ENCODE results near the gene KPNB1.

Gene KPNB1

GRCh38 chr17:47644324-47644723 is 5.4 kb upstream of the KPNB1 start:
- Histone ChIP-seq H3K4me3 (ENCODE audit: low read length) (no peak overlapping the region), H3K36me3 (ENCODE audit: control insufficient read depth, insufficient read depth, low read length) (no peaks in the 10 kb centered on the region), H3K27me3 (ENCODE audit: control insufficient read depth, insufficient read depth, low read length) (no peaks in the 10 kb centered on the region), H3K9ac (ENCODE audit: low read length) (no peak overlapping the region), H3K27ac (ENCODE audit: low read depth, low read length) (no peak overlapping the region), H3K4me1 (ENCODE audit: control insufficient read depth, insufficient read depth, low read length) (peaks cover 4% of the 10 kb centered on the region)

- Histone ChIP-seq H3K27me3 (ENCODE audit: control insufficient read depth, insufficient read depth, low read length) (no peaks in the 10 kb centered on the region), H3K4me3 (ENCODE audit: low read length) (peak overlapping the region; percentile 83), H3K9ac (ENCODE audit: low read length) (peak overlapping the region; percentile 47), H3K4me1 (ENCODE audit: control insufficient read depth, insufficient read depth, low read length) (peaks cover 8% of the 10 kb centered on the region), H3K27ac (ENCODE audit: low read depth, low read length) (peak overlapping the region; percentile 89), H3K36me3 (ENCODE audit: control insufficient read depth, insufficient read depth, low read length) (peaks cover 13% of the 10 kb centered on the region)
These were observed 329 bp downstream of the KPNB1 start for GRCh38 chr17:47649972-47650524.

GRCh38 chr17:47650525-47651522 is 1.1 kb downstream of the KPNB1 start:
- H3K27ac ChIP-seq (ENCODE audit: low read depth, low read length), result peak overlapping the region; percentile 89
- peaks cover 9% of the 10 kb centered on the region for H3K4me1 ChIP-seq (ENCODE audit: control insufficient read depth, insufficient read depth, low read length)

GRCh38 chr17:47651704-47652103 is 2.0 kb downstream of the KPNB1 start:
- H3K27ac ChIP-seq (ENCODE audit: low read depth, low read length), result no peak overlapping the region
- H3K36me3 ChIP-seq (ENCODE audit: control insufficient read depth, insufficient read depth, low read length), result peaks cover 27% of the 10 kb centered on the region
- no peak overlapping the region for H3K4me3 ChIP-seq (ENCODE audit: low read length)
- H3K27me3 ChIP-seq (ENCODE audit: control insufficient read depth, insufficient read depth, low read length), result no peaks in the 10 kb centered on the region
- H3K4me1 ChIP-seq (ENCODE audit: control insufficient read depth, insufficient read depth, low read length), result peaks cover 9% of the 10 kb centered on the region
- H3K9ac ChIP-seq (ENCODE audit: low read length), result no peak overlapping the region

More at GRCh38 chr17:47650525-47651522, 1.1 kb downstream of the KPNB1 start:
- Histone ChIP-seq H3K9ac (ENCODE audit: low read length) (peak overlapping the region; percentile 30), H3K27me3 (ENCODE audit: control insufficient read depth, insufficient read depth, low read length) (no peaks in the 10 kb centered on the region), H3K4me3 (ENCODE audit: low read length) (peak overlapping the region; percentile 83), H3K36me3 (ENCODE audit: control insufficient read depth, insufficient read depth, low read length) (peaks cover 20% of the 10 kb centered on the region)

GRCh38 chr17:47652570-47652969 is 2.9 kb downstream of the KPNB1 start:
- Histone ChIP-seq H3K9ac (ENCODE audit: low read length) (no peak overlapping the region), H3K4me3 (ENCODE audit: low read length) (no peak overlapping the region), H3K36me3 (ENCODE audit: control insufficient read depth, insufficient read depth, low read length) (peaks cover 36% of the 10 kb centered on the region), H3K4me1 (ENCODE audit: control insufficient read depth, insufficient read depth, low read length) (peaks cover 9% of the 10 kb centered on the region), H3K27ac (ENCODE audit: low read depth, low read length) (no peak overlapping the region), H3K27me3 (ENCODE audit: control insufficient read depth, insufficient read depth, low read length) (no peaks in the 10 kb centered on the region)

- Histone ChIP-seq H3K4me1 (ENCODE audit: control insufficient read depth, insufficient read depth, low read length) (peaks cover 9% of the 10 kb centered on the region), H3K27ac (ENCODE audit: low read depth, low read length) (no peak overlapping the region), H3K27me3 (ENCODE audit: control insufficient read depth, insufficient read depth, low read length) (no peaks in the 10 kb centered on the region), H3K36me3 (ENCODE audit: control insufficient read depth, insufficient read depth, low read length) (peaks cover 45% of the 10 kb centered on the region), H3K9ac (ENCODE audit: low read length) (no peak overlapping the region), H3K4me3 (ENCODE audit: low read length) (no peak overlapping the region)
These were observed 3.7 kb downstream of the KPNB1 start for GRCh38 chr17:47653442-47653841.

GRCh38 chr17:47654991-47655390 is 5.3 kb downstream of the KPNB1 start:
- Histone ChIP-seq H3K36me3 (ENCODE audit: control insufficient read depth, insufficient read depth, low read length) (peaks cover 49% of the 10 kb centered on the region), H3K27me3 (ENCODE audit: control insufficient read depth, insufficient read depth, low read length) (no peaks in the 10 kb centered on the region), H3K4me1 (ENCODE audit: control insufficient read depth, insufficient read depth, low read length) (peaks cover 8% of the 10 kb centered on the region), H3K9ac (ENCODE audit: low read length) (no peak overlapping the region), H3K4me3 (ENCODE audit: low read length) (no peak overlapping the region), H3K27ac (ENCODE audit: low read depth, low read length) (no peak overlapping the region)

GRCh38 chr17:47660064-47660492 is 10.4 kb downstream of the KPNB1 start:
- H3K4me1 ChIP-seq (ENCODE audit: control insufficient read depth, insufficient read depth, low read length), result peaks cover 8% of the 10 kb centered on the region
- peak overlapping the region; percentile 3 for H3K27ac ChIP-seq (ENCODE audit: low read depth, low read length)
- no peaks in the 10 kb centered on the region for H3K27me3 ChIP-seq (ENCODE audit: control insufficient read depth, insufficient read depth, low read length)
- peaks cover 66% of the 10 kb centered on the region for H3K36me3 ChIP-seq (ENCODE audit: control insufficient read depth, insufficient read depth, low read length)
- no peak overlapping the region for H3K4me3 ChIP-seq (ENCODE audit: low read length)
- no peak overlapping the region for H3K9ac ChIP-seq (ENCODE audit: low read length)

- H3K4me3 ChIP-seq (ENCODE audit: low read length), result no peak overlapping the region
- H3K4me1 ChIP-seq (ENCODE audit: control insufficient read depth, insufficient read depth, low read length), result peaks cover 7% of the 10 kb centered on the region
- H3K36me3 ChIP-seq (ENCODE audit: control insufficient read depth, insufficient read depth, low read length), result peaks cover 49% of the 10 kb centered on the region
- H3K27me3 ChIP-seq (ENCODE audit: control insufficient read depth, insufficient read depth, low read length), result no peaks in the 10 kb centered on the region
- no peak overlapping the region for H3K9ac ChIP-seq (ENCODE audit: low read length)
- H3K27ac ChIP-seq (ENCODE audit: low read depth, low read length), result no peak overlapping the region
These were observed 14.3 kb downstream of the KPNB1 start for GRCh38 chr17:47663912-47664623.

GRCh38 chr17:47664624-47664941 is 14.9 kb downstream of the KPNB1 start:
- no peak overlapping the region for H3K9ac ChIP-seq (ENCODE audit: low read length)
- H3K4me1 ChIP-seq (ENCODE audit: control insufficient read depth, insufficient read depth, low read length), result peaks cover 5% of the 10 kb centered on the region
- H3K36me3 ChIP-seq (ENCODE audit: control insufficient read depth, insufficient read depth, low read length), result peaks cover 52% of the 10 kb centered on the region
- no peak overlapping the region for H3K4me3 ChIP-seq (ENCODE audit: low read length)
- H3K27me3 ChIP-seq (ENCODE audit: control insufficient read depth, insufficient read depth, low read length), result no peaks in the 10 kb centered on the region
- no peak overlapping the region for H3K27ac ChIP-seq (ENCODE audit: low read depth, low read length)

GRCh38 chr17:47665655-47666054 is 15.9 kb downstream of the KPNB1 start:
- Histone ChIP-seq H3K4me1 (ENCODE audit: control insufficient read depth, insufficient read depth, low read length) (no peaks in the 10 kb centered on the region), H3K4me3 (ENCODE audit: low read length) (no peak overlapping the region), H3K9ac (ENCODE audit: low read length) (no peak overlapping the region), H3K27me3 (ENCODE audit: control insufficient read depth, insufficient read depth, low read length) (no peaks in the 10 kb centered on the region), H3K27ac (ENCODE audit: low read depth, low read length) (no peak overlapping the region), H3K36me3 (ENCODE audit: control insufficient read depth, insufficient read depth, low read length) (peaks cover 62% of the 10 kb centered on the region)

- no peak overlapping the region for H3K9ac ChIP-seq (ENCODE audit: low read length)
These were observed 19.4 kb downstream of the KPNB1 start for GRCh38 chr17:47669081-47669480.

More at GRCh38 chr17:47669081-47669480, 19.4 kb downstream of the KPNB1 start:
- peaks cover 62% of the 10 kb centered on the region for H3K36me3 ChIP-seq (ENCODE audit: control insufficient read depth, insufficient read depth, low read length)
- no peaks in the 10 kb centered on the region for H3K4me1 ChIP-seq (ENCODE audit: control insufficient read depth, insufficient read depth, low read length)
- no peaks in the 10 kb centered on the region for H3K27me3 ChIP-seq (ENCODE audit: control insufficient read depth, insufficient read depth, low read length)
- H3K27ac ChIP-seq (ENCODE audit: low read depth, low read length), result no peak overlapping the region
- no peak overlapping the region for H3K4me3 ChIP-seq (ENCODE audit: low read length)

All from rectal smooth muscle tissue (tissue), 1 donor.